NOMO-1 treated with DMSO at 0.1 percent for 48 hours (cell line): Measurements from ENCODE around the gene TCFL5.

Source experiments
- DNase-seq: peaks from one replicate; lab custom pipeline; 2025; ENCODE audit not compliant: unreplicated experiment; lab: John Stamatoyannopoulos, UW

TCFL5 gene

DNA sequence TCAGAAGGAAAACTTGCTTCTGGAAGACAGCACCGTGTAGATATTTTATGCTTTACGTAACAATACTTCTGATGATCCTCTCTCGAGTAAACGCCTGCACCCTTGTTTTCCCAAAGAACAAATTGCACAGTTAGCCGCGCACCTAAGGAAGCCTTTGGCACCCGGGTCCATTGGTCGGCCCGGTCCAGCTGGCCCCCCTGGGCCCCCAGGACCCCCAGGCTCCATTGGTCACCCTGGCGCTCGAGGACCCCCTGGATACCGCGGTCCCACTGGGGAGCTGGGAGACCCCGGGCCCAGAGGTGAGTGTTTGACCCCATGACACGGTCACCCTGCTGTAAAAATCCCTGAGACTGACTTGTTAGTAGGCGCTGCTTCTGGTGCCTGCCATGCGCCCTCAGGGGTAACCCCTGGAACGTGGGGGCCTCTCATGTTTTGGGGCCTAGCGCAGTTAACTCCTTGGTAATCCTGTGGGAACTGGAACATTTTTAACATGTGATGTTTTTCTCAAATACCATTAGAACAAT, 24.6 kb downstream of the TCFL5 start:
- DNase-seq: no peak

DNA sequence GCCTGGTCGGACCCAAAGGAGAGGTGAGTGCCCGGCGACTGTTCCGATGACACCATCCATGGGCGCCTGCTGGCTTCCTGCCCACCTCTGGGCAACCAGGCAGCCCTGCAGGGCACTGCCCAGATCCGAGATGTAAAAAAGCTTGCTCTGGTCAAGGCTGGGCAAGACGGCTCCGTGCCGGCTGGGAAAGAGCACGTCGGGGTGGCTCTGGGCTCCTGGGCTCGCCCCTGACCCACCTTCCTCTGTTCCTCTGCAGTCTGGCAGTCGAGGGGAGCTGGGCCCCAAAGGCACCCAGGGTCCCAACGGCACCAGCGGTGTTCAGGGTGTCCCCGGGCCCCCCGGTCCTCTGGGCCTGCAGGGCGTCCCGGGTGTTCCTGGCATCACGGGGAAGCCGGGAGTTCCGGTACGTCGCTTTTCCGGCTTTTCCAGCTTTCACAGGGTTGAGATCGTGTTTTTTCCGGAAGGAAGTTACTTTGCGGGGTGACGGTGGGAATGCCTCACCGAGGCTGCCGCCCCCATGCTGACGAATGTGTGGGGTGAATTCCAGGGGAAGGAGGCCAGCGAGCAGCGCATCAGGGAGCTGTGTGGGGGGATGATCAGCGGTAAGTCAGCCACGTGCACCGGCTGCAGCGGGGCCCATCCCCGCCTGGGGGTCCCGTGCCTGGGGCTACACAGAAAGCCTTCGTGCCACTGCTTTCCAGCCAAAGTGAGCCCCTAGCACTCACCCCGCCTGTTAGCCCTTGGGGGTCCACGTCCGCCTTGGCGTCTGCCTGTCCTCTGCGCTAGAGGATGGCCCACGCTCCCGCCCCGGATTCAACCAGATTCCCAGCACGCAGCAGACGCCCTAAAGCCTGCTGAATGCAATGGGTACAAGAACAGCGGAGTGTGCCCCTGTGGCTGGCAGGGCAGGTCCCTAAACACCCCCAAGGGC, 25.4 kb downstream of the TCFL5 start:
- no peak for DNase-seq

GRCh38 chr20:62834967-62835730, 26.5 kb downstream of the TCFL5 start:
- no peak for DNase-seq

DNA sequence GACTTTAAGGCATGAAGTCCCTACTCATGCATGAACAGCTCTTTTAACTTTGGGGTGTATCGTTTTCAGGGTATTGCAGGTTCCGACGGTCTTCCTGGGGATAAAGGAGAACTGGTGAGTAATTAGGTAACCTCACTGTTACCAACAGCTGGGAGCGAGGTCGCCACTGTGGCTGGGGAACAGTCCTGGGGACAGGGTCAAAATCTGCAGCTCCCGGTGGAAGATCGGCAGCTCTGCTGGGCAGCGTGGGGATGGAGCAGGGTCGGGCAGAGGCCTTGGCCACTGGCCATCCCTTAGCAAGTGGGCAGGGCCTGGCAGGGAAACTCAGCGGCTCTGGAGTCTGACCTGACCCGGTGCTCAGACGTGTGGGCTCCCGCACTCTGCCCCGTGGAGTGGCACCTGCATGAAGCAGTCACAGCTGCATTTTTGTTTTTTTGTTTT, 28.7 kb downstream of the TCFL5 start:
- peak; percentile 86 for DNase-seq

GRCh38 chr20:62832212-62832922, 29.3 kb downstream of the TCFL5 start:
- DNase-seq: peak; percentile 95

DNA sequence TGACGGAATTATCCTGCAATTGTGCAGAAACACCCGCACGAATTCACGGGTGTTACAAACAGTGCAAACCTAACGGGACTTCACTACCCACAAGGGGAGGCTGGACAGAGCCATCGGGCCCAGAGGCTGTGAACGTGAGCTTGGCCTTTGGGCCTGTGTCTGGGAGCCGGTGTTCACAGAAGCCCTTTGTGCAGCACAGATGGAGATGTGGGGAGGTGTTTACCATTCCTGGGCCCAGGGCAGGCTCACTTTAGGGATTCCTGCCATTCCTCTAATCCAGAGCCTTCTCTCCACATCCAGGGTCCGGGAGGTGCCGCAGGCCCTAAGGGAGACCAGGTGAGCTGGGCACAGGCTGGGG, 29.8 kb downstream of the TCFL5 start:
- DNase-seq: no peak

DNA sequence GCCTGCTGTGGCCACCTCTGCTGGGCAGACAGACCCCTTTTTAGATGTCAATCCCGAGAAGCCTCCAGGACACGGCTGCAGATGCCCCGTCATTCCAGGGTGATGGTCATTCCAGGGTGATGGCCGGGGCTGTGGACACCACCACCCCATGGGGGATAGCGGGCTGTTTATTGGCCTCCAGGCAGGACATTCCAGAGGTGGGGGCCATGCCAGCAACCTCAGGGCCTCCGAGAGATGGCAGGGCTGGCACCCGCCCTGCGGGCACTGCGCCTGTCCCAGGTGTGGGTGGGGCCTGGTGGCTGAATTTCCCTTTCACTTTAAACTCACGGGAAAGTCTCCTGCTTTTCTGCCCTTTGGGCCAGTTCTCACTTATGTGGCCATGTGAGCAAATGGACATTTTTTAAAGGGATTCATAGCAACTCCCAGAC, 30.2 kb downstream of the TCFL5 start:
- DNase-seq: no peak

DNA sequence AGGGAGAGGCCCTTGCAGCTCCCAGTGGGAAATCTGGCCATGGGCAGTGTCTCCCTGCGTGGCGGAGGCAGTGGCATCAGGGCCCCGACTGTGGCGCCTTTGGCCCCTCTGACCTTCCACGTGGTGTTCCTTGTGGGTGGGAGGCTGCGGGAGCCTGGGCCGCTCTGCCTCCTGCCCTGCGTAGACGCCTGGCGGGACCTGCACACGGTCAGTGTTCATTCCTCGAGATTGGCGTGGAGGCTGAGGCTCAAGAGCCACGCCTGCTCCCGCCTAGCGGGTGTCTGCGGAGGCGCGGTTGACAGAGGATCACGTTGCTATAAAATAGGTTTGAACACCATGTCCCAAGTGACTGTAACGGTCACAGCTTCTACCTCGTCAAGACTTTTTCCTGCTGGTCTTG, 30.8 kb downstream of the TCFL5 start:
- DNase-seq: peak; percentile 76

DNA sequence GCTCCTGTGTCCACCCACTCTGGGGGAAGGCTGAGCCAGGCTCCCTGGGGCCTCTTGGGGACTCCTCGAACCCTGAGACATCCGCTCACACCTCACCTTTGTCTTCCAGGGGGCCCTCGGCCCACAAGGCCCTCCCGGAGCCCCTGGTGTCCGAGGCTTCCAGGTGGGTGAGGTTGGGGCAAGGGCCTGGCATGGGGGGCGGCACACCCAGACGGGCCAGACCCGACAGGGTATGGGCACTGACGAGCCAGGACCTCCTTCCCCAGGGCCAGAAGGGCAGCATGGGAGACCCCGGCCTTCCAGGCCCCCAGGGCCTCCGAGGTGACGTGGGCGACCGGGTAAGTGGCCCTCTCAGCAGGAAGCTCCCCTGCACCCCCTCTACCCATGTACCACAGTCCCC, 31.4 kb downstream of the TCFL5 start:
- DNase-seq: no peak

DNA sequence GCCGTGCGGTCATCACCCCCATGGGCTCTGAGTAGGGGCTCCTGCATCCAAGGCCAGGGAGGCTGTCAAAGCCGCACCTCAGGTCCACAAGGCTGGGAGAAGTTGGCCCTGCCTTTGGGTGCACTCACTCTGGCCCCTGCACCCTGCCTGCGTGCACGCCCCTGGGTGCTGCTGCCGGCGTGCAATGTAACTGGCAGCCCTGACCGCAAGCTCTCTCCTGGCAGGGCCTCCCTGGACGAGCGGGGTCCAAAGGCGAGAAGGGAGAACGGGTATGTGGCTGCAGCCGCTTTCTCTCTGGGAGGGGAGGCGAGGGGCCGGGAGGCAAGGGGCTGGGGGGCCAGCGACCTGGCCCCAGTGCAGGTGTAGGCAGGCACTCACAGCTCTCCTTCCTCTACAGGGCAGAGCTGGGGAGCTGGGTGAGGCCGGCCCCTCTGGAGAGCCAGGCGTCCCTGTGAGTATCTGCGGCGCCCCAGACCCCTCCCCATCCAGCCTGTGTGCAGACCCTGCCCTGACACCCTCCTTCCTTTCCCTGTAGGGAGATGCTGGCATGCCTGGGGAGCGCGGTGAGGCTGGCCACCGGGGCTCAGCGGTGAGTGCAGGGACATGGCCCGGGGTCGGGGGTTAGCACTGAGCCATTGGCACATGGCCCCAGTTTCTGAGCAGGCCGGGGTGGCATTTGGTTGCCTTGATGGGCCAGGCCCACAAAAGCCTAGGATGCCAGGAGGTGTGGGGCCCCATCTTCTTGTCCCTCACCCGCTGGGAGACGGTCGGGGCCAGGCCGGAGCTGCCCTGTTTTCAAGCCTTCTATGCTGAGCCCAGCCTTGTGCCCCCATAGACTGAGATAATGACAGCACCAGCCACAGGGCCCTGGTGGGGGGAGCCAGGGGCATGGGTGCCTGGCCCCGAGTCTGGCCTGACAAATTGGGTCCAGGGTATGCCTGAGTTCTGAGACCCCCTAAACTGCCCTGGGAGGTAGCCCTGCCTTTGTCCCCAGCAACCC, 32.1 kb downstream of the TCFL5 start:
- no peak for DNase-seq

DNA sequence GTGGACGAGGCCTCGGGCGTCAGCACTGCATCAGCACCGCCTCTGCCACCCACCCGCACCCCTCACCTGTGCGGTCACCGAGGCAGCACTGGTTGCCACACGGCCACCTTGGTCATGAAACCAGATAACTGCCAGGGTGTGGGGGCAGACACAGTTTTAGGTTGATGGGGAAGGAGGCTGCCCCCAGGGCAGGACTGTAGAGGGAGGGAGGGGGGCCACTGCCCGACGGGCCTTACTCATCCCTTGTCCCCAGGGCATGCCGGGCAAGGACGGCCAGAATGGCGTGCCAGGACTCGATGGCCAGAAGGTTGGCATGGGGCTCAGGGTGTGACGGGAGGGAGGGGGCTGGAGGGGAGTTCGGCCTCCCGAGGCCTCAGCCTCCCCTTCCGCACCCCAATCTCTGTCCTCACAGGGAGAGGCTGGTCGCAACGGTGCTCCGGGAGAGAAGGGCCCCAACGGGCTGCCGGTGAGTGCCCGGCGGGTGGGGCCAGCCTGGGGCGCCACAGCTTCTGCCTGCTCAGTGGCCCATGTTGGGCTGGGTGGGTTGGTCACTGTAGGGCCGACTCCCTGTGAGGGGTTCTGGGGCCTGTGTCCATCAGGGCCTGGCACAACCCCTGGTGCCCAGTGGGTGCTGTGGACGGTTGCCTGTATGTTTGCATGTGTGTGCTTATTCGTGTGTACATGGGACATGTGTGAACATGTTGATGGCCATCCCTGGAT, 33.0 kb downstream of the TCFL5 start:
- DNase-seq: no peak

DNA sequence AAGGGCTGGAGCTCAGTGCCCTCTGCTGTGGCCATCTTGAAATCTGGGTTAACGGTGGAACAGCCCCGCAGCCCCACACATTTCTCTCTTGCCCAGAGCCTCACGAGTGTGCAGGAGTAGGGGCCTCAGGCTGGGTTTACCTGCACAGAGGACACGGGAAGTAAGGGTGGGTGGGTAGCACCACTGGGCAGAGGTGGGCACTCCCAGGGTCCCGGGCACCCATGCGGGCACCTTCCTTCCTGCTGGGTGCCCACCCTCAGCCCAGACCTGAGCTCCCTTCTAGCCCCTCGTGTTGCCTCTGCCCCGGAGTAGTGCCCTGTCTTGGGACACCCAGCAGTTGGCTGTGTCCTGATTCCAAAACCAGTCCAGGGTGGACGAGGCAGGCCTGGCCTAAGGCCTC, 33.6 kb downstream of the TCFL5 start:
- DNase-seq: no peak

- DNase-seq: no peak
These were observed 34.1 kb downstream of the TCFL5 start for GRCh38 chr20:62827311-62828038.

DNA sequence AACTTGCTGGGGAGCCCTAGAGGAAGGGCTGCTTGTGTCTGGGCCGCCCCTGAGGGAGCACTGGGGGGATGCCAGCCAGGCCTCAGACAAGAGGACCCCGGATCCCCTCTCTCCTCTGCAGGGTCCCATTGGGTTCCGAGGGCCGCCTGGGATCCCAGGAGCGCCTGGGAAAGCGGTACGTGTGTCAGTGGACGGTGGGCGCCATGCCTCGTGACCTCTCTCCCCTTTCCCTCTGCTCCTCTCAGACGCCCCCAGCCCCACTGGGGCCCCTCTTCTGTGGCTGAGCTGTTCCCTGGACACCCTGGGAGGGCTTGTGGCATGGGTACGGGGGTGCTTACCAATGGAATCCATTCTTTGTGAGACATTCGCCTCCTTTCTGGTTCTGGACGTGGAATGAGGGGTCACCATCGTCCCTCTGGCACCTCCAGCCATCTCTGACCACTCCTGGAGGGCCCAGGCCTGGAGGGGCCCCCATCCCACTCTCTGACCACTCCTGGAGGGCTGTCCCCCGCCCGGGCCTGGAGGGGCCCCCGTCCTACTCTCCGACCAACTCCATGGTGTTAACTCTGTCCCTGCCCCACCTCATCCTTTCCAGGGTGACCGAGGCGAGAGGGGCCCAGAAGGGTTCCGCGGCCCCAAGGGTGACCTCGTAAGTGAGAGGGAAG, 34.8 kb downstream of the TCFL5 start:
- no peak for DNase-seq

DNA sequence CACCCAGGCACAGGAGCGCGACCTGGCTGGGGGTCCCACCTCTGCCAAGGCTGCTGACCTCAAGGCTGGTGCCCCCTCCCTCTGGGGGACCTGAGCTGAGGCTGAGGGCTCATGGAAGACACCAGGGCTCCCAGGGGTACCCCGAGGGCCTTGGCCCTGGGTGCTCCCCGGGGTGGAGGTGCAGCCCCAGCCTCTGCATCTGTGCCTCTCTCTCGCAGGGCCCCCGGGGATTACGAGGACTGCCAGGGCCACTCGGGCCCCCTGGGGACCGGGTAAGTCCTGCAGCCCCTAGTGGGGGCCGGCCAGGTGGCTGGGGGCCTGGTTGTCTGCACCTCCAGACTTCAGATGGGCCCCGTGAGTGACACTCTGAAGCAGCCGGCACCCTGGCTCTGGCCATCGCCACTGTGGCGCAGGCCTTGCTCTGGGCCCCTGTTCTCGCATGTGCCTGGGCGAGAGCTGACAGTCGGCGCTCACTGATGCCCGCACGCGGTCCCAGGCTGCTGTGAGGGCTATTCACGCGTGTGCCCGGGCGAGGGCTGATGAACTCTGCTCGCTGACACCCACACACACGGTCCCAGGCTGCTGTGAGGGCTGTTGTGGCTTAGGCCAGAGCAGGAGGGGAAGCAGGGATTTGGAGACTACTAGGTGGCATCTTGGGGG, 35.5 kb downstream of the TCFL5 start:
- no peak for DNase-seq

- DNase-seq: no peak
These were observed 36.2 kb downstream of the TCFL5 start for GRCh38 chr20:62825333-62825985.
